Osteoblast (primary cell): Measurements from ENCODE around the gene NYAP2. TPM values are rescaled to one million over a fixed set of nuclear protein-coding genes. Genes with fewer than 3 reads are reported as not detected.

Experiments used
- DNase-seq: peaks from one replicate; pipeline ENCODE4 v3.0.0; 2011; ENCODE audit warnings: low spot score, mixed read lengths; ENCODE audit not compliant: insufficient read length; ENCODE audit errors: missing footprints
- H2AFZ ChIP-seq: 2 replicates; pipeline ENCODE4 v1.6.0; 2011; ENCODE audit warnings: mild to moderate bottlenecking, low read length
- H3K27ac ChIP-seq: 2 replicates; pipeline ENCODE4 v1.5.1; 2011; ENCODE audit warnings: mild to moderate bottlenecking, low read depth, low read length, moderate library complexity
- H3K27me3 ChIP-seq: 2 replicates; pipeline ENCODE4 v1.6.0; 2012; ENCODE audit warnings: mild to moderate bottlenecking, control low read depth, inconsistent platforms, low read length, moderate library complexity; ENCODE audit not compliant: insufficient read depth
- H3K36me3 ChIP-seq: 2 replicates; pipeline ENCODE4 v1.5.1; 2011; ENCODE audit warnings: mild to moderate bottlenecking, low read length, control low read depth, moderate library complexity; ENCODE audit not compliant: insufficient read depth
- H3K4me1 ChIP-seq: 2 replicates; pipeline ENCODE4 v1.5.1; 2011; ENCODE audit warnings: mild to moderate bottlenecking, low read length, control low read depth, moderate library complexity; ENCODE audit not compliant: insufficient read depth
- H3K4me2 ChIP-seq: 2 replicates; pipeline ENCODE4 v1.6.0; 2011; ENCODE audit warnings: mild to moderate bottlenecking, low read length; ENCODE audit not compliant: insufficient read depth
- H3K4me3 ChIP-seq: fragments of 200-600 bp; sonication (generic); 3 replicates; pipeline ENCODE4 v1.5.1; 2012; ENCODE audit warnings: mild to moderate bottlenecking, low read length, inconsistent platforms; ENCODE audit not compliant: insufficient read depth
- H3K79me2 ChIP-seq: 2 replicates; pipeline ENCODE4 v1.6.0; 2012; ENCODE audit warnings: mild to moderate bottlenecking, low read length, control low read depth, inconsistent platforms; ENCODE audit not compliant: insufficient read depth
- H3K9me3 ChIP-seq: 2 replicates; pipeline ENCODE4 v1.5.1; 2011; ENCODE audit warnings: low read depth, low read length, control low read depth
- H4K20me1 ChIP-seq: 2 replicates; pipeline ENCODE4 v1.6.0; 2012; ENCODE audit warnings: mild to moderate bottlenecking, low read length, control low read depth; ENCODE audit not compliant: insufficient read depth
- total RNA-seq: library from RNA; depleted of rRNA; stranded (reverse); fragments of >200 nt; gene quantifications from 2 replicates; pipeline ENCODE4 v1.2.3, GENCODE V29; 2012
- TF ChIP-seq, protein P1 (sequence below): IDR thresholded peaks from 2 replicates; pipeline ENCODE4 v1.5.1; 2011; ENCODE audit warnings: mild to moderate bottlenecking, low read depth, low read length, moderate library complexity; ENCODE audit errors: extremely low read depth

NYAP2 gene
- total RNA-seq, 1 donor = not detected

DNA sequence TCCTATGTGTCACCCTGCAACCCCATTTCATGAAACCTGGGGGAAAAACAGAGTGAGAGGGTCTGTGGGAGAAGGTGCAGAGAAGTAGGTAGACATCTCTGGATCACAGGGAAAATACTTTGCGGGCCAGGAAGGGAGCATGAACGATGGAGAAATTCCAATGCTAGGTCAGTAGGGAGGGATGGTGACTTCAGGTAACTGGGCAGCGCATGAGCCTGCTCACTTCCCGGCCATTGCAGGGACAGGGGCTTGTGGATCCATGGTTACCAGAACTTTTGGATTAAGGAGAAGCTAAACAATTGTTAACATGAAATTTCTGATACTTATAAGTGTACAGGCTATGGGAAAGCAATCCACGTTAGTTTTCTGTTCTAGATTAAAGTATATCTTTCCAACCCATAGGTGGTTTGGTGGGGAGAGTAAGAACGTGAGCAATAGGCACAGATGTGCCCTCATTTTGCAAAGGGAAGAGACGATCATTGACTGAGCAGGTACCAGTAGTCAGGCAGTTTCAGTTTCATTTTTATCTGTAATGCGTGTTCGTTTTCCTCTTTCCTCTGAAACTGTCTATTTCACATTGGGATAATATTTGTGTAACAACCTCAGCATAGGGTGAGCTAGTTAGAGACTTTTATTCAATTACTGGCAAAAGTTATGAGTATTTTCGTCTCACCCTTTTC lies 65.0 kb downstream of the NYAP2 start:
- TF ChIP-seq, protein P1, sequence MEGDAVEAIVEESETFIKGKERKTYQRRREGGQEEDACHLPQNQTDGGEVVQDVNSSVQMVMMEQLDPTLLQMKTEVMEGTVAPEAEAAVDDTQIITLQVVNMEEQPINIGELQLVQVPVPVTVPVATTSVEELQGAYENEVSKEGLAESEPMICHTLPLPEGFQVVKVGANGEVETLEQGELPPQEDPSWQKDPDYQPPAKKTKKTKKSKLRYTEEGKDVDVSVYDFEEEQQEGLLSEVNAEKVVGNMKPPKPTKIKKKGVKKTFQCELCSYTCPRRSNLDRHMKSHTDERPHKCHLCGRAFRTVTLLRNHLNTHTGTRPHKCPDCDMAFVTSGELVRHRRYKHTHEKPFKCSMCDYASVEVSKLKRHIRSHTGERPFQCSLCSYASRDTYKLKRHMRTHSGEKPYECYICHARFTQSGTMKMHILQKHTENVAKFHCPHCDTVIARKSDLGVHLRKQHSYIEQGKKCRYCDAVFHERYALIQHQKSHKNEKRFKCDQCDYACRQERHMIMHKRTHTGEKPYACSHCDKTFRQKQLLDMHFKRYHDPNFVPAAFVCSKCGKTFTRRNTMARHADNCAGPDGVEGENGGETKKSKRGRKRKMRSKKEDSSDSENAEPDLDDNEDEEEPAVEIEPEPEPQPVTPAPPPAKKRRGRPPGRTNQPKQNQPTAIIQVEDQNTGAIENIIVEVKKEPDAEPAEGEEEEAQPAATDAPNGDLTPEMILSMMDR = no peak
- Histone ChIP-seq H3K27ac (no peak overlapping the region), H3K79me2 (no peaks in the 10 kb centered on the region), H3K9me3 (no peaks in the 10 kb centered on the region), H3K4me3 (peak overlapping the region; percentile 44), H3K36me3 (no peaks in the 10 kb centered on the region), H3K27me3 (no peaks in the 10 kb centered on the region), H4K20me1 (no peaks in the 10 kb centered on the region), H3K4me2 (peak overlapping the region; percentile 54), H2AFZ (peak overlapping the region; percentile 32), H3K4me1 (no peaks in the 10 kb centered on the region)
- no peak for DNase-seq

DNA sequence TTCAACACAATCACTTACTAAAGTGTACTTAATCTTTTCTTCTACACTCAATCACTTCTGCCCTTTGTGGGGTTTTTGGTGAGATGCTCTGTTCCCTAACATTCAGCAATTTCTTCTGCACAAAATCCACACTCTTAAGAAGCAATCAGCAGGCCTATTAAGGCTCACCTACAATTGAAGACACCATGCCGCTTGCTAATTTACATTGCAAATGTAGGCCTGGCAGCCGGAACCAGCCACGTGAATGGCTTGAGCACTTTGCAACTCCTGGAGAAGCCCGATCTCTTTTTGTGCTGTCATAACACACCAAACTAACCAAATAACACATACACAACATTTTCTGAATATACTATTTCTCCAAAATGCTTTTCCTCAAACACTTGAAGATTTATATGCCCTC lies 66.3 kb downstream of the NYAP2 start:
- no peak overlapping the region for H3K4me2 ChIP-seq
- no peaks in the 10 kb centered on the region for H3K27me3 ChIP-seq

DNA sequence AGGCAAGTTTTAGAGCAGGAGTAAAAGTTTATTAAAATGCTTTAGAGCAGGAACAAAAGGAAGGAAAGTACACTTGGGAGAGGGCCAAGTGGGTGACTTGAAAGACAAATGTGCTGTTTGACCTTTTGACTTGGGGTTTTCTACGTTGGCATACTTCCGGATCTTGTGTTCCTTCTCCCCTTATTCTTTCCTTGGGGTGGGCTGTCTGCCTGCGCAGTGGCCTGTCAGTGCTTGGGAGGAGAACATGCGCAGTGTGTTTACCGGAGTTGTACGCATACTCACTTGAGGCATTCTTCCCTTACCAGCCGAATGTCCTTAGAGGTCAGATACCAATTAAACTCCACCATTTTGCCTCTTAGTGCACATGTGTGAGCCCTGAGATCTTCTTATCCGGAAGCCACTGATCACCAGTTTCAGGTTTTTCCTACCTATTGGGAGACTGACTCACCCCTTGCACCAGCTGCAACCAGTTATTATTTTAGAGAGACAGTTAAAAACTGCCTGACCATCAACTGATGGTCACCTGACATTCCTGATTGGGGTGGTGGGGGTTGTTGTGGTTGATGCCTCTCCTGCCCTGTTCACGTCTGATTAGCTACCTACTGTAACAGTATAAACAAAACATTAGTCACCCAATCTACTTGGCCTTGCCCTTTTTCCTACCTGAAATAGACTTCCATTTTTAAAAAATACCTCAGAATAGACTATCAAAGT lies 67.5 kb downstream of the NYAP2 start:
- Histone ChIP-seq H3K4me2 (no peak overlapping the region), H2AFZ (no peak overlapping the region), H3K4me1 (no peaks in the 10 kb centered on the region), H3K27me3 (no peaks in the 10 kb centered on the region), H3K27ac (no peak overlapping the region), H3K9me3 (no peaks in the 10 kb centered on the region), H3K36me3 (no peaks in the 10 kb centered on the region), H3K79me2 (no peaks in the 10 kb centered on the region), H4K20me1 (no peaks in the 10 kb centered on the region), H3K4me3 (no peak overlapping the region)
- DNase-seq = no peak
- TF ChIP-seq, protein P1 = no peak

More for the DNA sequence above, 66.3 kb downstream of the NYAP2 start:
- Histone ChIP-seq H3K36me3 (no peaks in the 10 kb centered on the region), H4K20me1 (no peaks in the 10 kb centered on the region), H2AFZ (no peak overlapping the region), H3K4me1 (no peaks in the 10 kb centered on the region), H3K27ac (no peak overlapping the region), H3K79me2 (no peaks in the 10 kb centered on the region), H3K9me3 (no peaks in the 10 kb centered on the region), H3K4me3 (no peak overlapping the region)
- TF ChIP-seq, protein P1 = no peak
- DNase-seq = no peak

DNA sequence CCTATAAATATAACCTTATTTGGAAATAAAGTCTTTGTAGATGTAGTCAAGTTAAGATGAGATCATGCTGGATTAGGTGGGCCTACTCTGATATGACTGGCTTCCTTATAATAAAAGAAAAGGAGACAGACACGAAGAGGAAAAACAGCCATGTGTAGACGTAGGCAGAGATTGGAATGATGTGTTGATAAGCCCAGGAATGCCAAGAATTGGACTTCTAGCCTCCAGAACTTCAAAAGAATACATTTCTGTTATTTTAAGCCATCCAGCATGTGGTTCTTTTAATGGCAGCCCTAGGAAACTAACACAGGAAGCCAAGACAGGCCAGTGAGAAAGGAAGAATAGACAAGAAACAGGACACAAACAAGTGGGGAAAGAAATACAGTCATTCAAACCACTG lies 68.6 kb downstream of the NYAP2 start:
- no peak overlapping the region for H3K4me3 ChIP-seq
- H3K27me3 ChIP-seq = no peaks in the 10 kb centered on the region
- H3K27ac ChIP-seq = no peak overlapping the region
- no peak overlapping the region for H3K4me2 ChIP-seq
- no peaks in the 10 kb centered on the region for H3K4me1 ChIP-seq
- H3K9me3 ChIP-seq = no peaks in the 10 kb centered on the region
- no peak overlapping the region for H2AFZ ChIP-seq
- no peaks in the 10 kb centered on the region for H4K20me1 ChIP-seq
- no peaks in the 10 kb centered on the region for H3K36me3 ChIP-seq
- H3K79me2 ChIP-seq = no peaks in the 10 kb centered on the region
- TF ChIP-seq, protein P1 = no peak
- DNase-seq = no peak
